ENCODE results near the gene HOXD4.
A peak's percentile ranks its signal among the peaks of the same experiment; 100 is the strongest.

HOXD4 gene

GRCh38 chr2:176170602-176171305 is 19.4 kb downstream of the HOXD4 start:
- no peak for DNase-seq (ENCODE audit: low spot score)

GRCh38 chr2:176171351-176172006 is 20.1 kb downstream of the HOXD4 start:
- DNase-seq (ENCODE audit: low spot score): no peak

GRCh38 chr2:176172007-176172894 is 20.9 kb downstream of the HOXD4 start:
- no peak for DNase-seq (ENCODE audit: low spot score)

- DNase-seq (ENCODE audit: low spot score): no peak
Measured at GRCh38 chr2:176172895-176173566, 21.7 kb downstream of the HOXD4 start.

- no peak for DNase-seq (ENCODE audit: low spot score)
Measured at GRCh38 chr2:176173567-176174381, 22.4 kb downstream of the HOXD4 start.

- no peak for DNase-seq (ENCODE audit: low spot score)
Measured at GRCh38 chr2:176174382-176174823, 23.1 kb downstream of the HOXD4 start.

- no peak for DNase-seq (ENCODE audit: low spot score)
Measured at GRCh38 chr2:176174824-176175708, 23.7 kb downstream of the HOXD4 start.

GRCh38 chr2:176175709-176176607 is 24.6 kb downstream of the HOXD4 start:
- no peak for DNase-seq (ENCODE audit: low spot score)

- DNase-seq (ENCODE audit: low spot score): no peak
Measured at GRCh38 chr2:176177580-176178037, 26.3 kb downstream of the HOXD4 start.

- peak; percentile 64 for DNase-seq (ENCODE audit: low spot score)
Measured at GRCh38 chr2:176178038-176178756, 26.8 kb downstream of the HOXD4 start.

GRCh38 chr2:176178757-176179295 is 27.5 kb downstream of the HOXD4 start:
- DNase-seq (ENCODE audit: low spot score): no peak

GRCh38 chr2:176181551-176181950 is 30.2 kb downstream of the HOXD4 start:
- no peak for DNase-seq (ENCODE audit: low spot score)

GRCh38 chr2:176182671-176183070 is 31.3 kb downstream of the HOXD4 start:
- no peak for DNase-seq (ENCODE audit: low spot score)

GRCh38 chr2:176184749-176185148 is 33.4 kb downstream of the HOXD4 start:
- DNase-seq (ENCODE audit: low spot score): no peak

GRCh38 chr2:176186024-176186423 is 34.7 kb downstream of the HOXD4 start:
- DNase-seq (ENCODE audit: low spot score): no peak

GRCh38 chr2:176187200-176187898 is 36.0 kb downstream of the HOXD4 start:
- DNase-seq (ENCODE audit: low spot score): no peak
